GM10248 (cell line): Measurements from ENCODE around the gene NAT14.

Experiments used
- CTCF ChIA-PET: fragments of 300-600 bp; sonication (Branson Sonifier 250); formaldehyde crosslinking; extraction: SDS; loops from one replicate; lab custom pipeline; 2021; ENCODE audit warnings: antibody characterized with exemption; lab: Yijun Ruan, JAX
- POLR2A ChIA-PET: fragments of 350-650 bp; sonication (Branson Sonifier 250); formaldehyde crosslinking; extraction: SDS; loops from one replicate; lab custom pipeline; 2020; ENCODE audit warnings: antibody characterized with exemption; lab: Yijun Ruan, JAX
- DNase-seq: peaks from one replicate; pipeline ENCODE4 v3.0.0; 2012; ENCODE audit errors: extremely low spot score
- CTCF ChIP-seq: IDR thresholded peaks from 2 replicates; pipeline ENCODE4 v1.5.1; 2012; ENCODE audit warnings: mild to moderate bottlenecking, low read depth; ENCODE audit errors: extremely low read depth, missing control alignments, control extremely low read depth

The NAT14 gene

GRCh38 chr19:55486043-55486970 lies 1.3 kb downstream of the NAT14 start:
- no peak for DNase-seq
- ChIA-PET POLR2A (no interaction called here), CTCF (interaction anchor here (1.3 to 6.3 kb wide), 6 partner anchors 10 to 152 kb away, joined by 3 to 44 read pairs (median 6); partner anchors contain the start of gene ZNF628)
- no peak for TF ChIP-seq CTCF

DNA sequence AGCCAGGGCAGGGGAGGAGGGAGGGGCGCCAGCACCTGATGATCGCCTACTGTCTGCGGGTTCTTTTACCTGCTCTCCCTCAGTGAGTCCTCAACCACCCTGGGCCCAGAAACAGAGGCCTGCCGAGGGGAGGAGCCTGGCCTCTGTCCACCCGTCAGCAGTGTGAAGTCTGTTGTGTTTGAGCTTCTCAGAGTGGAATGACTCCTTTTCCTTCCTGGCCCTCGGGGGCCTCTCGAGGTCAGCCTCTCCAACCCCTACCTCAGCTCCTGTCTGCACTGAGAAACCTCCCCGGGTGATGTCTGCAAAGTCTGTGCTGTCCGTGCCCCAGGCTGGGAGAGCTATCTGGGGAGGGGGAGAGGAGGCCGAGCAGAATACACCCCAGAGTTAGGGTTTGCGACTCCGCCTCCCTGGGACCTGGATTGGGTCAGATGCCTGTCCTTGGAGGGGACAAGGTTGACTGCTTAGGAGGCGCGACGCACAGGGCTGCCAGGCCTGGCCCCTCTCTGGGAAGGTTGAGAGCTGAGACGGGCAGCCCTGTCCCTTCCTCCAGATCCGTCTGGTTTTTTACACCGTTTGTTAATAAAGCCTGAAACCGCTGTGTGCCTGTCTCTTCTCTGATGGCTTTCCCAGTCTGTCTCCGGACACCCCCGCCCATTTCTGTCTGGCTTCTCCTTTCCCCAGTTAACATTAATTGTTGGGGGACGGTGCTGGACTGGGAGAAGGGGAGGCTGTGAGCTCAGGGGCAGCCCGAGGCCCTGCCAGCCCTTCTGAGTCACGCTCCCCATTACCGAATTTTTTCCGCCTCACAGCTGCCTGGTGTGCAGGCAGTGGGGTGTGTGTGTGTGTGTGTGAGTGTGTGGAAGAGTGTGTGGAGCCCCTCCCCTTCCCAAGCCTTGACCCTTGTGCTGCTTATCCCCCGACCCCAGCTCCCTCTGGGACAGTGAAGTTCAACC lies 2.3 kb downstream of the NAT14 start:
- no peak for TF ChIP-seq CTCF
- ChIA-PET POLR2A (no interaction called here), CTCF (interaction anchor here (1.3 to 6.3 kb wide), 3 partner anchors 17 to 145 kb away, joined by 5 to 44 read pairs (median 37); no protein-coding TSS in a partner anchor)
- DNase-seq = peak; percentile 42

DNA sequence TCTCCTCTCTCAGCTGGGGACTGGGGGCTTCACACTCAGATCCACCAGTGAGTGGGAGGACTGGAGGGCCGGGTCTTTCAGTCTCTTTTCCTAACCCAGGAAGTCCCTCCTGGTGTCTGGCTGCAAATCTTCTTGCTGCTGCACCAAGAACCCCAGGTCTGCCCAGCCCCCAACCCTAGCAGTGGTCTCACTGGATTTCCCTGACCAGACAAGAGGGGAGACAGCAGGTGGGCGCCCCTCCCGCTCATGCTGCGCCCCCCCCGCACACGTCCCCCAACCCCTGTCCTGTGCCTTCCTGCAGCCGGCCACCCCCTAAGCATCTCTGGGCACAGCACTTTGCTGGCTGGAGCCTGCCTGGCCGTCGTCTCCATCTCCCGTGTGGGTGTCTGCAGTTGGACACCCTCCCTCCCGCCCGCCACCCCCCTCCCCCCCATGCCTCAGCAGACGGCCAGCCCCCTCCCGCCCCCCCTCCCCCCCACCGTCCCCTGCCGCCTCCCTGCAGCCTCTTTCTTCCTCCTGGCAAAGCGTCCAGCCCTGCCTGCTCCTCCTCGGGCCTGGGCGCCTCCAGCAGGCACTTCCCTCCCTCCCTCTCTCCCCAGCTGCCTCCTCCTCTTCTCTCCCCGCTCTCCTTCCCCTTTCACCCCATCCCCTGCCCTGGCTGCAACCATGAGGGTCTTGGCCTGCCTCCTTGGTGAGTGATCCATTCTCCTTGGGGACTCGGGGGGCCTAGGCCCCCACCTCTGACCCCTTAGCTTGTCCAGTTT lies 3.1 kb downstream of the NAT14 start, which contains the start of gene SSC5D:
Gene SSC5D, plus strand, starts transcription at position 513 of the 764 bp plus-strand sequence. Its CDS starts 154 bp downstream, at position 667.
- CTCF ChIA-PET = interaction anchor here (5.3 to 8.2 kb wide), 3 partner anchors 16 to 20 kb away, joined by 37 to 44 read pairs (median 43); no protein-coding TSS in a partner anchor
- no peak for DNase-seq

DNA sequence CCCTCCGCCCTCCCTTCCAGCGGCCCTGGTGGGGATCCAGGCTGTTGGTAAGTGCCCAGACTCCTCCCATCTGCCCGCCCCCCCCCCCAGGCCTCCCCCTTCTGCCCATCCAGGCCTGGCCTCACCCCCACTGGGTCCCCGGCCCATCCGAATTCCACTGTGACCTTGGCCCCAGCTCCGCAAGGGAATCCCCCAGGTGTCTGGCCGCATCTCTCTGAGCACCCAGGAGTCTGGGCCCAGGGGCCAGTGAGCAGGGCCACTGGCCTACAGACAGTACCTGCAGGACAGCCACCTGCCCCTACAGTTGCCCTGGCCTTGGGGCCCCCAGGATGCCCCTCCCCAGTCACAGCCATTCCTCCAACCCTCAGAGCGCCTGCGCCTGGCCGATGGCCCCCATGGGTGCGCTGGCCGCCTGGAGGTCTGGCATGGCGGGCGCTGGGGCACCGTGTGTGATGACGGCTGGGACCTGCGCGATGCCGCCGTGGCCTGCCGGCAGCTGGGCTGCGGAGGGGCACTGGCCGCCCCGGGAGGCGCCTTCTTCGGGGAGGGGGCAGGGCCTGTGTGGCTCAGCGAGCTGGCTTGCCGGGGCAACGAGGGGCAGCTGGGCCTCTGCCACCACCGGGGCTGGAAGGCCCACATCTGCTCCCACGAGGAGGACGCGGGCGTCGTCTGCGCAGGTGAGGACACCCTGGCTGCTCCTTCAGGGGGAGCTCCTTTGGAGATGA lies 4.2 kb downstream of the NAT14 start:
- TF ChIP-seq CTCF = no peak
- CTCF ChIA-PET = interaction anchor here (6.3 to 8.2 kb wide), 2 partner anchors 15 to 21 kb away, joined by 37 to 43 read pairs; no protein-coding TSS in a partner anchor
- no peak for DNase-seq
- POLR2A ChIA-PET = interaction anchor here (0.6 to 0.8 kb wide), 2 partner anchors 110 to 373 kb away, joined by 3 to 4 read pairs; partner anchors contain the start of gene FIZ1

More for the DNA sequence above, 3.1 kb downstream of the NAT14 start, which contains the start of gene SSC5D:
- no peak for TF ChIP-seq CTCF
- POLR2A ChIA-PET = no interaction called here

GRCh38 chr19:55489711-55490477 lies 4.9 kb downstream of the NAT14 start:
- POLR2A ChIA-PET = interaction anchor here (0.6 to 0.8 kb wide), 2 partner anchors 109 to 374 kb away, joined by 3 to 4 read pairs; partner anchors contain the start of gene FIZ1
- no peak for DNase-seq
- no peak for TF ChIP-seq CTCF
- CTCF ChIA-PET = interaction anchor here (8.2 kb wide), 1 partner anchor 15 kb away, joined by 43 read pairs; no protein-coding TSS in a partner anchor
